IPS-NIHi7 (cell line): ENCODE results near the gene KRT81.
"Not testable (repeated sequence)": the region's sequence is repeated elsewhere in the genome, so short reads cannot be mapped to it uniquely, and the experiment has no call there.

Experiments
- DNase-seq: peaks from one replicate; pipeline ENCODE4 v3.0.0; 2012; ENCODE audit warnings: mixed read lengths; ENCODE audit errors: extremely low spot score

KRT81 gene

GRCh38 chr12:52253391-52254179 is 37.7 kb downstream of the KRT81 start:
- no peak for DNase-seq

DNA sequence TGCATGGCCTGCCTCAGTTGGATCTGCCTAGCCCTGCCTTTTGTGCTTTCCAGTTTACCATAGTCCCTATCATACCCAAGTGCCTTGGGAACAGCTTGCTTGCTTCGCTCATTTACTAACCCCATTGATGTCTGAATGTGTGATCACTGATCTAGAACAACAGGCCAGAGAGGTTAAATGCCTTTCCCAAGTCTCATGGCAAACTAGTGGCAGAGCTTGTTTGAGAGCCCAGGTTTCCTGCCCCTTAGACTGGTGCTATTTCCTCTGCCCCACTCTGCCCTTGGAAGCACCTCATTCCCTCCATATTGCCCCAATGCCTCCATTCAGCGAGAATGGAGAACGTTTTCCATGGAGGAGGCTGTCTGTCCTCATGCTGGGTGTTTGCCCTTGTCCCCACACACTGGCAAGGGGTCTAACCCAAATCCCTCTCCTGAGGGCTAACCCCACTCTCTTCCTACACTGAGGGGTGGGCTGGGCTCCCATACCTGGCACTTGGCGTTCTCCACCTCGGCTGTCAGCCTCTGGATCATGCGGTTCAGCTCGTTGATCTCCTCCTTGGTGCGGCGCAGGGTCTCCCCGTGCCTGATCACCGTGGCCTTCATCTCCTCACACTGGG is 38.5 kb downstream of the KRT81 start:
- DNase-seq: no peak

- DNase-seq: not testable (repeated sequence)
Measured at GRCh38 chr12:52252175-52252615, 39.1 kb downstream of the KRT81 start.

GRCh38 chr12:52251367-52252051 is 39.8 kb downstream of the KRT81 start:
- DNase-seq: no peak

- no peak for DNase-seq
Measured at GRCh38 chr12:52250048-52250990, 41.0 kb downstream of the KRT81 start.

DNA sequence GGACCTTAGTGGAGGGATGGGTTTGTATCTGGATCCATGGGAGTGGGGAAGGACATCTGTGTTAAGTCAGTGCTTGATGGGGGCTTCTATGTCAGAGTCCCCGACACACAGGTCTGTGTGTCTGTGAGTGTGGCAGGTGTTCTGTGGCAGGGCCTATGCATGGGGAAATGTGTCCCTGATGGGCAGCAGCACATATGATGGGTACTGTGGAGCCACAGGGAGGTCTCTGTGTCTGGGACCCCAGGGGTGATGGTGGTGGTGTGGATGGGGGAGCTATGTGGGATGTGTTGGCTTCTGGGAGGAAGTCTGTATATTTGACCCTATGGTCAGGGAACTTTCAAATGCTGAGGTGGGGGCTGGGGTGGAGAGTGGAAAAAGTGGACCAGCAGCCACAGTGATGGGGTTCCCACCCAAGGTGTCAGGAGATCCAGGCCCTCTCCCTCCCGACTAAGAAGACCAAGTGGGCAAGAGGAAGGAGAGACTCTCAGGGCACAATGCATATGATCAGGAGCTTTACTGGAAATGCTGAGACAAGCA is 41.8 kb downstream of the KRT81 start:
- DNase-seq: no peak

DNA sequence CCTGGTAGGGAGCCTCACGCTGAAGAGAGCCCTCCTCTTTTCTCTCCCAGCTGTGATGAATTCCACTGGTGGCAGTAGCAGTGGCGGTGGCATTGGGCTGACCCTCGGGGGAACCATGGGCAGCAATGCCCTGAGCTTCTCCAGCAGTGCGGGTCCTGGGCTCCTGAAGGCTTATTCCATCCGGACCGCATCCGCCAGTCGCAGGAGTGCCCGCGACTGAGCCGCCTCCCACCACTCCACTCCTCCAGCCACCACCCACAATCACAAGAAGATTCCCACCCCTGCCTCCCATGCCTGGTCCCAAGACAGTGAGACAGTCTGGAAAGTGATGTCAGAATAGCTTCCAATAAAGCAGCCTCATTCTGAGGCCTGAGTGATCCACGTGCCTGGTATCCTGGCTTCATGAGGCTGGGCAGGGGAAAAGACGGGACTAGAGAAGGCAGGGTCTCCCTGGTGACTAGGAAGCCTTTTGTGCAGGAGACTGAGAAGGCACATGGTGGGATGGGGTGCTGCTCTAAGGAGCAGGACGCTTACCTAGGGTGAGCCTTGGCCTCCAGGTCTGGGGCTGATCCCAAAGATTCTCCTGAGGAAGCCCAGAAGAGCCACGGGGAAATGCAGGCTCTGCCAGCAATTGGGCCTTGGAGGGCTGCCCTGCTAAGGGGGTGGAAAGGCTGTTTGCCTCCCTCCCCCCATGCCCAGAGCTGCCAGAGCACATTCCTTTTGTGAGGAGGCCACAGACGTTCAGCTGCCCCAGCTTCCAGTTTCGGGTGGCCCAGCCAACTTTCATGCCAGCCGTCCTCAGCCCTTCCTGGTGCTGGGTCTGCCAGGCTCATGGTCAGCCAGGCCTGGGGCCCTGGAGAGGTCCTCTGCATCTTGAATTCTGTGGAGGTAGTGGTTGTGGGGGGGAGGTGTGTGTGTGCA is 42.5 kb downstream of the KRT81 start:
- DNase-seq: no peak

- no peak for DNase-seq
Measured at GRCh38 chr12:52247622-52248540, 43.5 kb downstream of the KRT81 start.

- no peak for DNase-seq
Measured at GRCh38 chr12:52246720-52247621, 44.4 kb downstream of the KRT81 start.

DNA sequence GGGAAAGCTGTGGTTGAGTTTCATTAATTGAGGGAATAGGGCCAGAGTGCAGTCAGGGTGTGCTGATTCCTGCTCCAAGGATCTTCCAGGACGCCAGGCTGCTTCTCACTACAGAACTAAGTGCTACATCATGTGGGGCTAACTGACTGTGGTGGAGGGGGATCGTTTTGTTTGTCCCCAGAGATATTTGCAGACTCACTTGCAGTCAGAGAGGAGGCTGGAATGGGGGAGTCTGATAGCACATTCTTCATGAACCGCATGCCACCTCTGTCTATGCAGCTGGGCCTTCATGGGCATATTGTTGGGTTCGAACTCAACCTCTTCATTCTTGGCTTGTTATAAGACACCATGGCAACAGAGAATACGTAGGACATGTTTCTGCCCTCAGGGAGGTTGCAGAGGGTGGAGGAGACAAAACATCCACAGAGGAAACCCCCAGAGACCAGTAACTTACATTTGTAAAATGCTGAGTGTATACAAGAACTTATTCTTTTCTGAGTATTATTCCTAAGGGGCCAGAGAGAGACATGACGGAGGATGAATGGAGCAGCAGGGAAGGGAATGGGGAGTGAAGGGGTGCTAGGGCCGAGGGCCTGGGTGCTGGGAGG is 45.3 kb downstream of the KRT81 start:
- DNase-seq: no peak

- DNase-seq: no peak
Measured at GRCh38 chr12:52245259-52245961, 45.9 kb downstream of the KRT81 start.

GRCh38 chr12:52244615-52244994 is 46.7 kb downstream of the KRT81 start:
- no peak for DNase-seq

- no peak for DNase-seq
Measured at GRCh38 chr12:52243856-52244614, 47.3 kb downstream of the KRT81 start.

GRCh38 chr12:52243259-52243855 is 48.0 kb downstream of the KRT81 start:
- DNase-seq: no peak

GRCh38 chr12:52242442-52243258 is 48.7 kb downstream of the KRT81 start:
- no peak for DNase-seq
